HG03469 (cell line): Measurements from ENCODE around the gene PEAR1.

Source experiments
- ATAC-seq: cut with Tn5 transposase; IDR thresholded peaks from one replicate; pipeline ENCODE4 v1.9.1; 2021; ENCODE audit warnings: mild to moderate bottlenecking, moderate library complexity, moderate number of reproducible peaks; ENCODE audit not compliant: unreplicated experiment

PEAR1 gene

DNA sequence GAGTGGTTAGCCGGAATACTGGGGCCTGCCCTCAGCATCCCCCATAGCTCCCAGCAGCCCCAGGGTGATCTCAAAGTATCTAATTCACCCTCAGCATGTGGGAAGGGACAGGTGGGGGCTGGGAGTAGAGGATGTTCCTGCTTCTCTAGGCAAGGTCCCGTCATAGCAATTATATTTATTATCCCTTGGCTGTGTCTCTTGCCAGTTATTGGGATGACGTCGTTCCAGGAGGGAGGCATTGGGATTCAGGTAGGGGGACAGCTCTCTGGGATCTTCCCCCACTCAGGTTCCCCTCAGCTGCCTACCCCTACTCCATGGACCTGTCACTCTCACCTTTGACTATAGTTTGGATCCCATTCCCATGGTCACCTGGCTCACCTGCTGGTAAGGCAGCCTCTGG lies 11.9 kb upstream of the PEAR1 start:
- no peak for ATAC-seq

DNA sequence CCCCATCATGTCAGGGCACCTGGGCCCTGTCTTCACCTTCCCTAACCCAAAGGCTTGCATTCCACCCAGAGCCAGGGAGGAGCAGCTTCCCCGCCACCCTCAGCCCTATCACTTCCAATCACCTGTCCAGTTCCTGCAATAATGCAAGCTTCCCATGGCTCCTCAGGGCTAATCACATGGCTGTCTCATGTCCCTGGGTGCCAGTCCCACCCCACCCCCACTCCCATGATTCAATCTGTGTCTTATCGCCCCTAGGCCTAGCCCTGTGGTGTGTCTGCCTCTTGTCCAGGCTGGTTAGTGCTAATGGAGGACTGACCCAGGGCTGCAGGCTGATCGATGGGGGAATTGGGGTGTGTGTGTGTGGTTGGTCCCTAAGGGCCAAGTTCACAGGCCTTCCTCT lies 11.0 kb upstream of the PEAR1 start:
- no peak for ATAC-seq

DNA sequence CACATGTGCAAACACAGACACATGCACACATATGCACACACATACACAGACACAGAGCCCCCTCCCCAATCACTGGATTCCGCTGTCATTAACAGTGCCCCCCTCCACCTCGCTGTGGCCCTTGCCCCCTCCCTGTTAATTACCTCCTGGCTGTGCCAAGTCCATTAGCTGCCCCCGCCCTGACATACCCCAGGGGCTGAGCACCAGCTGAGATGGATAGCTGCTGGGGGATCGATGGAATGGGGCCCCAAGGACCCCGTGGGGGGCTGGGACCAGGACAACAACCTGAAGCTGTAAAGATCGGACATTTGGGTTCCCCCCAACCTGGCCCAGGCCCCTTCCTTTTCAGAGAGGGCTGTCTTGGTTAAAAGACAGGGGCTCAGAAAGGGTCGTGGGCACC lies 9.6 kb upstream of the PEAR1 start:
- no peak for ATAC-seq

DNA sequence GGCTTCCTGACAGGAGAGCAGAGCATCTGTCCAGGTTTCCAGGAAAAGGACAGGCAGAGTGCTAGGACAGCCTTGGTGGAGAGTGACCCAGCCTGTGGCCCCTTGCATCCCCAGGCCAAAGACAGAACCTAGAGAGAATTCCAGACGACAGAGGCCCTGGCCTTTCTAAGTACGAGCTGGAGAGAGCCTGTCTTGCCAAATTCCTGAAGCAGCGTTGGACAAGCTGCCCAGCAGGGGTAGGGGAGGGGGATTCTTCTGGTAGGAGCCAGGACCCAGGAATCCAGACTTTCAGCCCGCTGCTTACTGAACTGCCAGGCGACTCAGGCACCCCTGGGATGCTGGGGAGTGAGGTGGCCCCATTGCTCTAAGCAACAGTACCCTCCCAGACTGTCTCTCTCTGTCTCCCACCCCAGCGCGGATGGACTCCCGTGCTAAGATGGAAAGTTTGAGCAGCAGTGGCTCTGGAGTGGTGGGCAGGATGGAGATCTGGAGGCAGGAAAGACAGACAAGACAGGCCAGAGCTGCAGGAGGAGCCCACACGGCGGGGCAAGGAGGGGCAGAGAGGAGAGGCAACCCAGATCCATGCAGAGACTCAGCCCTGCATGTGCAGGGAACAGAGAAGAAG lies 8.8 kb upstream of the PEAR1 start:
- no peak for ATAC-seq

DNA sequence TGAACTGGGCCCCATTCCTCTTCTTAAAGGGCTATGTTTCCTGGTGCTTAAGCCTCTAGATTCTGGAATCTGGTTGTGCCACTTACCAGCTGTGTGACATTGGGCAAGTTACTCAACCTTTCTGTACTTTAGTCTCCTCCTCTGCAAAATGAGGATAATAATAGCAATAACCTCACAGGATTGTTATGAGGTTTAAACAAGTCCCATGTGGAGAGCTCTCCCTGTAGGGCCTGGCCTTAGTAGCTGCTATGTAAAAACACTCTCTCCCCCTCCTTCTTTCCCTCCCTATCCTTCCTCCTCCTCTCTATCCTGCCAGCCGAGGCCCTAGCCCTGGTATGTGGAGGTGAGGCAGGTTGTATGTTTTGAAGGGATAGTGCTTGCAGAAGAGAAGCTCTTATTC lies 8.2 kb upstream of the PEAR1 start:
- no peak for ATAC-seq

DNA sequence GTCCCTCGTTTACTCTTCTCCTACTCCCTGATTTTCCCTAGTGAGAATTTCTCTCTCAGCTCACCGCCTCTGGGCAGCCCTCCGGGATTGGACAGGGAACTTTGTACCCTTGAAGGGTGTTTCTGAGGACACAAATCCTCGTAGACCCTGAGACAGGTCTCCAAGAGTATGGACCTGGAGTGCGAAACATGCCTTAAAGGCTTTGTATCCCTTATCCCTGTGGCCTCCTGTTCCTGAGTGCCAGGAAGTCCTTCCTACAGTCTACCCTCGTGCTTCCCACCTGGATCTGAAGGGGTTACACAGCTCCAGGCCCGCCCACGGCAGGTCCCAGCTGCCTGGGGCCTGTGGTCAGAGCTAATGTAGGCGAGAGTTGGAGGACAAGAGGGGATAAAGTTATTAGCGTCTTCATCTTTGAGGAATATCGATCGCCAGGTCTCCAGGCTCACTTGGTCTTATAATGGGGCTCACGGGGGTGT lies 7.6 kb upstream of the PEAR1 start:
- no peak for ATAC-seq

DNA sequence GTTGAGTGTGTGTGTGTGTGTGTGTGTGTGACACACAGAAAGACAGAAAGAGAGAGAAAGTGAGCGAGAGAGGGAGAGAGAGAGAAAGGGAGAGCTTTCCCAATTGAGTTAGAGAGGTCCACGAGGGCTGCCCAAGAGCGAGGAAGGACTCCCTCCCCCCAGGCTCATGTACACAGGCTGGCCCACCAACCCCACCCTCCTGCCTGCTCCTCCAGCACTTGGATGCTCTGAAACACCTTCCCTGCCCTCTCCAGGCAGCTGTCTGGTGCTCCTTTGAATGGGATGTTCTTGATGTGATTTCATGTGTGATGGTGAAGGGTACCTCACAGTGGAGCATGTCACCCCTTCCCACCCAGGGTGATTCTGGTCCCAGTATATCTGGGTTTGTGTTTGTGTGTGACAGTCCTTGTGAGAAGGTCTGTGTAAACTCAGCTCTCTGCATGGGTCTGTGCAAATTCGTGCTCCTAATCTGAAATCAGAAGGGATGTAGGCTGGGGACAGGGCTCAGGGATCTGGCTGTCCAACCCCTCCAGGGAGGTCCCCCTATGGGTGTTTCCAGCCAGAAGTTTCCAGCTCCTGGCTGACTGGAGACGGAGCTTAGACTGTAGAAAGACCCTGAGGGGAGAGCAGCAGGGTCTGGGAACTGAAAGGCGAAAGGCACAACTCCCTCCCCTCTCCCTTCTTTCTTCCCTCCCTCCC lies 6.8 kb upstream of the PEAR1 start:
- ATAC-seq = no peak

DNA sequence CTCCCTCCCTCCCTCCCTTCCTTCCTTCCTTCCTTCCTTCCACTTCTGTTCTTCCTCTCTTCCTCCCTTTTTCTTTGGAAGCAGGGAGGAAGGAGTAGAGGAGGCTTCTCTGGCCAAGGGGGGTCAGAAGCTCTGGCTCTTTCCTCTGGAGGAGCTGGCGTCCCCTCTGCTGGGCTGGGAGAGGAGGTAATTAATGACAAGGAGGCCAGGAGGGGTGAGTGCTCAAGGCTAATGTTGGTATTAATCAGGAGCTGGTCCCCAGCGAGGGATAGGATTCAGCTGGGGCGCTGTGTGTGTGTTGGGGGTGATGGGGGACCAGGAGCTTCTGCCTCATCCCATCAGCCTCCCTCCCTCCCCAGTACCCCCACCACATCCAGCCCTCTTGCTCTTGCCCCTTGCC lies 6.2 kb upstream of the PEAR1 start:
- no peak for ATAC-seq

DNA sequence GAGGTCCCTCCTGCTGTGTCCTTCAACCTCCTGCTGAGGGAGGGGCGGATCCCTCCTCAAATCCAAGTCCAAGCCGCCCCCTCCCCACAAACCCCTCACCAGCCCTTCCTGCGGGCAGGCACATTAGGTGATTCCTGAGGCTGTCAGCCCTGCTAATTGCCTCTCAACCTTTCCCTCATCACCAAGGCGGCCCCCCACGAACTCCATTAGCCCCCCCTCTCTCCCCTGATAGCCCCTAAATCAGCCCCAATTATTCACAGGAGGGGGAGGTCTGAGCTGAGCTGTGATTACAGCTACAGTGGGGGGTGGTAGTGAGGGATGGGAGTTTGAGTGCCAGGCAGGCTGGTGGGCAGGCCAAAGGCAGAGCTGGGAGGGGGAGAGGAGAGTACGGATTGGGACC lies 5.8 kb upstream of the PEAR1 start:
- ATAC-seq = no peak

DNA sequence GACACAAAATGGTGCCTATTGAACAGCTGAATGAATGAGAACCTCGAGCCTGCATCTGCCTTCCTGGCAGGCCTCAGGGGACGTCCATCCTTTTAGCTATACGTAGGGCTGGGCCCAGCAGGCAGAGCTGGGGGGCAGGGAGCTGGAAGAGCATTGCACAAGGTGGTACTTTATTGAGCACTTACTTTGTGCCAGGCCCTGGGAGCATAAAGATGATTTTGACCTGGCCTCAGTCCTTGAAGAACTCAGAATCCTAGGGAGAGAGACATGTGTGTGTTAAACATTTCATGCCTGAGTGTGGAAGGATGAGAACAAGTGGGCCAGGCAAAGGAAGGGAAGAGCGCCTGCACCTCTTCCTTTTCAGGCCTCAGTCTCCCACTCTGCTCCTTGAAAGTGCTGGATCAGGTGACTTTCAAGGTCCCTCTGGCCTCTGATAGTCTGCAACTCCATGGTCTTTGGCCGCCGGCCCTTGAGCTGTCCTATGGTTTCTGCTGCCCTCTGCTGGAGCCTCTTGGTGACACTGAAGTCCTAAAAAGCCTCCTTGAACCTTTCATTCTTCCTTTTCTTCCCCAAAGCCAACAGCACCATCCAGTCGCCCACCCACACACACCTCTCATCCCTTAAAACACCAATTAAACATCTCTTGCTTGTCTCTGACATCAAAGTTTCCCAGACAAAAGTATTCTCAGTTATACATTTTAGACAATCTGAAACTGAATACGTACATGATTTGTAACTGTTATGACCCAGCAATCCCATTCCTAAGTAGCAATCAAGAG lies 3.5 kb upstream of the PEAR1 start:
- no peak for ATAC-seq

DNA sequence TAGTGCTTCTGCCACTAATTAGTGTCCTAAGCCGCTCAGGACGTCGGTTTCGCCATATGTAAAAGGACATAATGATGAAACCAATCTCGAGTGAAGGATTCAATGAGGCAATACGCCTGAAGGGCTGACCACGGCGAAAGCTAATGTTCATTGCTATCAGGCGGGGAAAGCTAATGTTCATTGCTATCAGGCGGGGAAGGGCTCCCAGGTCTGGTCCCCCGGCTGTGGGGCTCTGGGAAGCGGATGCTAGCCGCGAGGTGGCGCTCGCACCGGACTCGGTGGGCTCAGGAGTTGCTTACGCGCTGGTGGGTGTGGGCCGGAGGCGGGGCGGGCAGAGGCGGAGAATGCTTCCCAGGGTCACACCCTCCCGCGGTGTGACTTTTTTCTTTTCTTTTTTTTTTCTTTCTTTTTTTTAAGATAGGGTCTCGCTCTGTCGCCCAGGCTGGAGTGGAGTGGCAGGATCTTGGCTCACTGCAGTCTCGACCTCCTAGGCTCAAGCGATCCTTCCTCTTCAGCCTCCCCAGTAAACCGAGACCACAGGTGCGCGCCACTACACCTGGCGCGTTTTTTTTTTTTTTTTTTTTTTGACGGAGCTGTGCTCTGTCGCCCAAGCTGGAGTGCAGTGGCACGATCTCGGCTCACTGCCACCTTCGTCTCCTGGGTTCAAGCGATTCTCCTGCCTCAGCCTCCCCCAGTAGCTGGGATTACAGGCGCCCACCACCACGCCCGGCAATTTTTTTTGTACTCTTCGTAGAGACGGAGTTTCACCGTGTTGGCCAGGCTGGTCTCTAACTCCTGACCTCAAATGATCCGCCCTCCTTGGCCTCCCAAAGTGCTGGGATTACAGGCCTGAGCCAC lies 1.1 kb upstream of the PEAR1 start:
- ATAC-seq = no peak

DNA sequence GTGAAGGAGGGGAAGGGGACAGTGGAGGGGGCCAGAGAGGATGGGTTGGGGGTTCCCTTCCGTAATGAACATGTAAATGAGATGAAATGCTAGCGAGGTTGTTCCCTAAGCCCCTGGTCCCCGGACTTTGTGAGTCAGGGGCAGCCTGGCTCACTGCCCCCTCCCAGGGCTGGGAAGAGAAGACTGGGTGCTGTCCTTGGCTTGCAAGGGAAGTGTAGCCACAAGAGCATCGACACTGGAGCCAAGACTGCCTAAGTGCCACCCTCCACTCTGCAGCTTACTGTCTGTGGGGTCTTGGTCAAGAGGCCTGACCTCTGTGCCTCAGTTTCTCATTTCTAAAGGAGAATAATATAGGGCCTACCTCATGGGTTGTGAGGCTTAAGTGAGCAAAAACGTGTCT lies 483 bp downstream of the PEAR1 start:
- ATAC-seq = no peak

DNA sequence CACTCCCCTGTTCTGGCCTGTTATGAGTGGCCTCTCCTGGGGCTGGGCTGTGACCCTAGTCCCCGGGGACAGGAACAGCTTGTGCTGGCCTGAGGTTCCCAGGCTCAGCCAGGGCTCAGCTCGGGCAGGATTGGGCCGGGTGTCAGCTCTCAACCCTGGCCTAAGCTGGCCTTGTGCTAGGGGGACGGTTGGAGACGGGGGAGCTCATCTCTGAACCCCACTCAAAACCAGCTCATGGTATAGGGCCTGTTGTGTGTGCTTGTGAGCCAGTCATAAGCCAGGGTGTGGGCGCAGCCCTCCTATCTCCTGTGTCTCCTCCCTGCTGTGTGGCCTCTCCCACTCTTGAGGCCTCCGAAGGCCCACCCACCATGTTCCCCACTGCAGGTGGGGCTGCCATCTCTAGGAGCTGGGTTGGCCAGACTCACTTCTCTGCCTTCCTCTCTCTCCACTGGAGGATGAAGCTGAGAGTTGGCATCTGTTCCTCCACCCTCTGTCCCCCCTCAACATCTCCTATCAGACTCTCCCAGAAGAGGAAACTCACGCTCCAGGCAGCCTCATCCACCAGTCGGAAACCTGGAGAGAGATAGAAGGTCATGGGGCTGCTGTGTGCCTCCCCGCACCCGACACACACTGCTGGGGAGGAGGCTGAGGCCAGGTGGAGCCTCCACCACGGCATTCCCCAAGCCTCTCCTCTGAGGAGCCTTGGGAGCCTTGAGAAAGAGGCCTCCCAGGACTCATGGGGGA lies 1.4 kb downstream of the PEAR1 start:
- no peak for ATAC-seq

DNA sequence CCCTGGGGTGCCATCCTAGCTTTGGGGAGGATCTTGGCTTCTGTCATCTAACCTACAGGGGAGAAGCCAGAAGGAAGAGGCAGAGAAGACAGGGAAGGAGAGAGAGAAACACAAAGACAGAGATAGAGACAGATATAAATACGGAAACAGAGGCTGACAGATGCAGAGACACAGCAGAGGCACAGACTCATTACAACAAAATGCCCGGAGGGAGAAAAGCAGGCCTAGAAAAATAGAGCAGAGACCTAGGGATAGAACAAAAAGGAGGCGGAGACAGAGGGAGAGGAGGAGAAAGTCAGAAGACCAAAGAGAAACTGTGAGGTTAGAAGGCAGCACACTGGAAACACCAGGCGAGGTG lies 1.9 kb downstream of the PEAR1 start:
- no peak for ATAC-seq

DNA sequence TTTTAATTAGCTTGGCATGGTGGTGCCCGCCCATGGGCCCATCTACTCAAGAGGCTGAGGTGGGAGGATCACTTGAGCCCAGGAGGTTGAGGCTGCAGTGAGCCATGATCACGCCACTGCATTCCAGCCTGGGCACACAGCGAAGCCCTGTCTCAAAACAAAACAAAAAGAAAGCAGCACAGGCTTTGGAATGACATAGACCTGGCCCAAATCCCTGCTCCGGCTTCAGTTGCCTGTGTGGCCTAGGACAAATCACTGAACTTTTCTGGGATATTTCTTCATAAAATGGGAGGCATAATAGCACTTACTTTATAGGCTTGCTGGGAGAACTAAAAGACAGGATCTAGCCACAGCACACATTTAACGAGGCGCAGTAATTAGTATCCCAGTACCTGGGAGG lies 2.4 kb downstream of the PEAR1 start:
- no peak for ATAC-seq

DNA sequence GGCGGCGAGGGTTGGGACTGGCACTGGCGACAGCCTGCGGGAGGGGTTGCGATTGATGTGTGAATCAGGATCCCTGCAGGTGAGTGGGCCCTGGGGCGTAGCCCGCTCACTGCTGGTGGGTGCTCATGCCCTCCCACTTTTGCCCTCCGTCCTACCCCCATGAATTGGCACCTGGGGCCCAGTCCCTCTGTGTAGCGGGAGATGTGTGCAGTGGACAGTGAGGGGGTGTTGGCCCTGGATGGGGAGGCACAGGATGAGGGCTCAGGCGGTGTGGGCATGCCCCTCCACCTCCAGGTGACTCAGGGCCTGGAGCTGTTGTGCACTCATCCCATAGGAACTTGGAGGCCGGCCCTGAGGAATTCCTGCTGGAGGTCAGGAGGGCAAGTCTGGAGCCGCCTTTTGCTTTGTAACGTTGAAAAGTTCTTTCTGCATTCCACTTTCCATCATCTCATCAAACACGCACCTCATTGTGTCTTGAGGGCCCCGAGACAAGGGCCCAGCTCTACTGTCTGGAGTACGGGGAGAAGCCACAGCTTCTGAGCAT lies 3.0 kb downstream of the PEAR1 start:
- no peak for ATAC-seq

DNA sequence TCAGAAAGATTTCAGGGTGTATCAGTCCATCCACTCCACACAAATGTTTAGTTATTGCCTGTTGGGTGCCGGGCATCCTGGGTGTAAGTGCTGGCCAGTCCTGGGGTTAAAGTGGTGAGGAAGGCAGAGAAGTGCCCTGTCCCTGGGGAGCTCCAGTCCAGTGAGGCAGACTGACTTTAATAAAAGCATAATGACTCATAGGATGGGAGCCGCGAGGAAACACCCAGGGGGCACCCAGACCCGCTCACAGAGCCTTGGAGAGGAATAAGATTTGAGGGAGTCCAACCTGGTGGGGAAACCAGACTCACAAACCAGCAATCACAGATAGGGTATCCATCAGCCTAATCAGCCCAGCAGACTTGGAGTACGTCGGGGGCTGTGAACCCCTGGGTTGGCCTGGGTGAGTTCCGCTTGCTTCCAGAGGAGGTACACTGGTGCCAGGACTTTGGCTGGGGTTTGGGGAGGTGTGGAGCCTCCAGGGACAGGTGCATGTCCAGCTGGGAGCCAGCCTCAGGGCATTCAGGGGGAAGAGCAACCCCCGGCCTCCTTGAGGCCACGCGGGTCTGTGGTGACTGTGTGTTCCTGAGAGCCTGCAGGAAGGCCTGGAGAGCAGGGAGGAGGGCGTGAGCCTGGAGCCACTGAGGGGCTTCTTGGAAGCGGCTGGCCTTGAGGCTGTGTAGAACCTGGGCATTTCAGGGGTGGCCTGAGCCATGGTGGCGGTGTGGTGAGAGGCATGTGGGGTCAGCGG lies 3.7 kb downstream of the PEAR1 start:
- ATAC-seq = no peak

DNA sequence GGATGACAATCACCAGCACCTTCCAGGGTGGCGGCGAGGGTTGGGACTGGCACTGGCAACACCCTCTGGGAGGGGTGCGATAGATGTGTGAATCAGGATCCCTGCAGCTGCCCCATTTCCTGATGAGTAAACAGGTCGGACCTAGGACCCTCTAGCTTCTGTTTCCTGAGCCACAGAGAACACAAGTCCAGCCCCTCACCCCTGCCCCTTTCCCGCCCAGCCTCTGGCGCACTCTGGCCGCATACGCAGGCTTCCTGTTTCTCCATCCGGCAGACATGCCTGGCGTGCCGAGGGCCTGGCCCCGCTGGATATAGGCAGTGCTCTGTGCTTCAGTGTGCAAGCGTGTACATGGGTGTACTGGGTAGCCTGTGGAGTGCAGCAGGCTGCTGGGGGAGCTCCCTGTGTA lies 4.6 kb downstream of the PEAR1 start:
- no peak for ATAC-seq

DNA sequence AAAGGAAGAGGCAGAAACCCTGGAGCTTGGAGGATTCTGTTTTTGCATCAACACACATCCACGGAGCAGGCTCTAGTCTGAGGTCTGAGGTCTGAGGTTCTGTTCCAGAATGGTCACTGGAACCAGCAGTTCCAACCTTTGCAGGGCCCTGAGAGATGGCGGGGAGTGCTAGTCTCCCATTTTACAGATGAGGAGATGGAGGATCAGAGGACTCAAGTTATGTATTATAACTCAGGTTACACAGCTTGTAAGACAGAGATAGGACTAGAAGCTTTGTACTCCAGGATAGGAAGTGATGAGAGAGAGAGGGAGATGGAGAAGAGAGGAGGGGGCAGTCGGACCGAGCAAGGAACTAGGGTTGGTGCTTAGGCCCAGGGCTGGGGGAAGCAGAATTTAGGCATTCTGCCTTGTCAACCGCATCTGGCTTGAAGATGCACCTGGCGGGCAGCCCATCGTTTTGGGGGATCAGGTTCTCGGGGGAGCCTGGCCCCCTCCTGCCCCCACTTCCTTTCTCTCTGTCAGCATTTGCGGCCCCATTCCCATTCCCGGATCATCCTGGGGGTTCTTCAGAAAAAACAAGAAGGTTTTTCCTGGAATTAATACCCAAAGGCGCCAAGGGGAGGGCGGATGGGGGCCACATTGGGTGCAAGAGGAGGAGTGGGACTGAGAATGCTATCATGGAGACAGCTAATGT lies 5.6 kb downstream of the PEAR1 start:
- ATAC-seq = no peak
